ENCODE results near the gene DBI.

GRCh38 chr2:119371111-119371510 is 4.3 kb downstream of the DBI start:
- TF ChIP-seq CTCF (IDR thresholded peaks at IDR 0.05): no peak
- TF ChIP-seq POLR2A (IDR thresholded peaks at IDR 0.05): no peak
- no peak for TF ChIP-seq POLR2AphosphoS5 (IDR thresholded peaks at IDR 0.05)
- no peak for TF ChIP-seq EP300 (IDR thresholded peaks at IDR 0.05)
